Activated naive CD8-positive, alpha-beta T cell (primary cell): ENCODE measurements around the gene CBL.
"Not testable (repeated sequence)": the region's sequence is repeated elsewhere in the genome, so short reads cannot be mapped to it uniquely, and the experiment has no call there.

Experiments used
- H3K27ac Mint-ChIP-seq: one replicate; pipeline ENCODE4 v1.8.0; 2021; ENCODE audit warnings: mixed read lengths
- H3K27me3 Mint-ChIP-seq: one replicate; pipeline ENCODE4 v1.8.0; 2021; ENCODE audit warnings: mixed read lengths
- H3K36me3 Mint-ChIP-seq: one replicate; pipeline ENCODE4 v1.8.0; 2021; ENCODE audit warnings: mixed read lengths
- H3K4me1 Mint-ChIP-seq: one replicate; pipeline ENCODE4 v1.8.0; 2021; ENCODE audit warnings: low read depth, mixed read lengths
- H3K4me3 Mint-ChIP-seq: one replicate; pipeline ENCODE4 v1.8.0; 2021; ENCODE audit warnings: mild to moderate bottlenecking, mixed read lengths
- H3K9me3 Mint-ChIP-seq: one replicate; pipeline ENCODE4 v1.8.0; 2021; ENCODE audit warnings: low read depth, mixed read lengths

Gene CBL

DNA sequence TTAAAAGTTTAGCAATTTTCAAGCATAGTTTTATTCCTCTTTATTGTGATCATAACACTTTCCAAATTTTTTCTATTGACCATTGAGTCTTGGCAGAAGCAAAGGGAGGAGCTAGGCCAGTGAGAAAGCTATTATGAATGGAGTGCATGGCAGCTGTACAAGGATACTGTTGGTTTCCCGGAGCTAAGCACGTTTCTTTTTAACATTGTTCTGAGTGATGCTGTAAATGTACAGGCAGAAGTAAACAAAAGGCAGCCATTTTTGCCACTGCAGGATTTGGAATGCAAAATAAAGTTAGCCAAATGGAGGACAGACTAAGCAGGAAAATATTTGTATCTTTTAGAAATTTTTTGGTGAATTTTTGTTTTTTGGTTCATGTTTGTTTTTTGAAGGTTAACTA, 16.2 kb downstream of the CBL start:
- Mint-ChIP-seq H3K4me3 (no peak overlapping the region), H3K4me1 (peaks cover 67% of the 10 kb centered on the region), H3K36me3 (peaks cover 2% of the 10 kb centered on the region), H3K27ac (peak overlapping the region; percentile 69), H3K27me3 (no peaks in the 10 kb centered on the region), H3K9me3 (no peaks in the 10 kb centered on the region)

DNA sequence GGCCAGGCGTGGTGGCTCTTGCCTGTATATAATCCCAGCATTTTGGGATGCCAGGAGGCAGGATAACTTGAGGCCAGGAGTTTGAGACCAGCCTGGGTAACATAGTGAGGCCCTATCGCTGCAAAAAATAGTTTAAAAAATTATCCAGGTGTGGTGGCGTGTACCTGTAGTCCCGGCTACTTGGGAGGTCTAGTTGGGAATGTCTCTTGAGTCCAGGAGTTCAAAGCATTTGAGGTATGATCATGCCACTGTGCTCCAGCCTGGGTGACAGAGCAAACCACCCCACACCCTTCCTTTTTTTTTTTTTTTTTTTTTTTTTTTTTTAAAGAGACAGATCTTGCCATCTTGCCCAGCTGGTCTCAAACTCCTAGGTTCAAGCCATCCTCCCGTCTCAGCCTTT, 16.8 kb downstream of the CBL start:
- H3K27ac Mint-ChIP-seq = peak overlapping the region; percentile 69
- H3K4me3 Mint-ChIP-seq = no peak overlapping the region
- H3K27me3 Mint-ChIP-seq = no peaks in the 10 kb centered on the region

DNA sequence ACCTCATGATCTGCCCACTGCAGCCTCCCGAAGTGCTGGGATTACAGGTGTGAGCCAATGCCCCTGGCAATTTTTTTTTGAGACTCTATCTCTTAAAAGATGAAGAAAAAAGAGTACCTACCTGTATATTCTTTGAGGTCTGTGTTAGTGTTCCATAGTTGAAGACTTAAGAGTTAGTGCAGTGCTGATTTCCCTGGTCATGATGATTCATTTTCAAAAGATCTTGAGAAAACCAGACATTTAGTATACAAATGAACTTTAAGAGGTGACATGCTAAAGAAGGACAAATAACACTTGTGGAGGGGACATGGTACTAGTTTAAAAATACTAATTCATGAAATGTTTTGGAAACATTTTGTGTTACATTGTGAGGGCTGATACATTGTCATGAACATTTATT, 17.7 kb downstream of the CBL start:
- Mint-ChIP-seq H3K4me3 (no peak overlapping the region), H3K27me3 (no peaks in the 10 kb centered on the region), H3K36me3 (peaks cover 2% of the 10 kb centered on the region), H3K9me3 (no peaks in the 10 kb centered on the region), H3K27ac (peak overlapping the region; percentile 82), H3K4me1 (peaks cover 63% of the 10 kb centered on the region)

More for the DNA sequence above, 16.8 kb downstream of the CBL start:
- Mint-ChIP-seq H3K9me3 (no peaks in the 10 kb centered on the region), H3K4me1 (peaks cover 63% of the 10 kb centered on the region), H3K36me3 (peaks cover 2% of the 10 kb centered on the region)

DNA sequence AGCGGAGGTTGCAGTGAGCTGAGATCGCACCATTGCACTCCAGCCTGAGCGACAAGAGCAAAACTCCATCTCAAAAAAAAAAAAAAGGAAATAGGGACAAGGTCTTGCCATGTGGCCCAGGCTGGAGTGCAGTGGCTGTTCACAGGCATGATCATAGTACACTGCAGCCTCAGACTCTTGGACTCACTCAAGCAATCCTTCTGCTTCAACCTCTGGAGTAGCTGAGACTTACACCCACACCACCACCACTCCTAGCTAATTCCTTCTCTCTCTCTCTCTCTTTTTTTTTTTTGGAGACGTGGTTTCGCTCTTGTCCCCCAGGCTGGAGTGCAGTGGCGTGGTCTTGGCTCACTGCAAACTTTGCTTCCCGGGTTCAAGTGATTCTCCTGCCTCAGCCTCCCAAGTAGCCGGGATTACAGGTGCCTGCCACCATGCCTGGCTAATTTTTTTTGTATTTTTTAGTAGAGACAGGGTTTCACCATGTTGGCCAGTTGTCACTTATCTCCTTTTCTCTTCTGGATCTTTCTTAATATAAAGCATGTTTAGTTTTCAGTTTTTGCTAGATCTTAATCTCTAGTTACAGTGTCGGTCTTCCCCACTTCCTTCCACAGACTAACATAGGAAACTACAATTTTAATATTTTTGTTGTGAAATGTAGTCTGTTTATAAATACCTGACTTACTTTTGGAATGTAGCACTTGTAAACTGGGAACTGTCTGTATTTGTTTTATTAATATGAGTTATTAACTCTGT, 22.6 kb downstream of the CBL start:
- not testable (repeated sequence) for H3K9me3 Mint-ChIP-seq, H3K27me3 Mint-ChIP-seq, H3K36me3 Mint-ChIP-seq
- peak overlapping the region; percentile 52 for H3K4me3 Mint-ChIP-seq
- peaks cover 65% of the 10 kb centered on the region for H3K4me1 Mint-ChIP-seq
- peak overlapping the region; percentile 67 for H3K27ac Mint-ChIP-seq

DNA sequence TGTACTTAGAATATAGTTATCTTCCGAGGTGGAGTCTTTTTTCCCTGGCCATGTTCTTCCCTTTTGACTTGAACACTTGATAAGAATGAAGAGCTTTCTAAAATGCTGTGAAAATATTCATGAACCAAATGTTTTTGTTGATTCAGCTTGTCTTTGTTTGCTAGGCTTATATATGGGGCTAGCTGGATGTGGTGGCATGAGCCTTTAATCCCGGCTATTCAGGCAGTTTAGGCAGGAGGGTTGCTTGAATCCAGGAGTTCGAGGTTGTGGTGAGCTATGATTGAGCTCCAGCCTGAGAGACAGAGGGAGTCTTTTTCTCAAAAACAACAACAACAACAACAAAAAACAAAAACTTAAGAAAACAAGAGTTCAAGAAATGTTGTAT, 23.1 kb downstream of the CBL start:
- peak overlapping the region; percentile 67 for H3K27ac Mint-ChIP-seq
- peaks cover 5% of the 10 kb centered on the region for H3K36me3 Mint-ChIP-seq
- H3K4me3 Mint-ChIP-seq = peak overlapping the region; percentile 52
- H3K4me1 Mint-ChIP-seq = peaks cover 60% of the 10 kb centered on the region
- no peaks in the 10 kb centered on the region for H3K27me3 Mint-ChIP-seq
- no peaks in the 10 kb centered on the region for H3K9me3 Mint-ChIP-seq

DNA sequence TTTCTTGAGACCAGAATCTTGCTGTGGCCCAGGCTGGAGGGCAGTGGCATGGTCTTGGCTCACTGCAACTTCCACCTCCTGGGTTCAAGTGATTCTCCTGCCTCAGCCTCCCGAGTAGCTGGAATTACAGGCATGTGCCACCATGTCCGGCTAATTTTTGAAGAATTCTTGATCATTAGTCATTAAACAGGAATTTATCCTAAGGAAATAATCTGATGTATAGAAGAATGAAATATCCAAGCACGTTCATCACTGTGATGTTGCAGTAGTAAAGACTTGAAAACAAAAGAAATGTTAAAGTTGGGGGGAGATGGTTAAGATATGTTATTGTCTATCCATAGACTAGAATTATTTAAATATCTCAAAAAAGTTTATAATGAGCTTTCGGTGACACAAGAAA, 23.6 kb downstream of the CBL start:
- Mint-ChIP-seq H3K4me3 (no peak overlapping the region), H3K27ac (peak overlapping the region; percentile 46), H3K4me1 (peaks cover 57% of the 10 kb centered on the region), H3K36me3 (peaks cover 5% of the 10 kb centered on the region), H3K27me3 (no peaks in the 10 kb centered on the region), H3K9me3 (no peaks in the 10 kb centered on the region)

DNA sequence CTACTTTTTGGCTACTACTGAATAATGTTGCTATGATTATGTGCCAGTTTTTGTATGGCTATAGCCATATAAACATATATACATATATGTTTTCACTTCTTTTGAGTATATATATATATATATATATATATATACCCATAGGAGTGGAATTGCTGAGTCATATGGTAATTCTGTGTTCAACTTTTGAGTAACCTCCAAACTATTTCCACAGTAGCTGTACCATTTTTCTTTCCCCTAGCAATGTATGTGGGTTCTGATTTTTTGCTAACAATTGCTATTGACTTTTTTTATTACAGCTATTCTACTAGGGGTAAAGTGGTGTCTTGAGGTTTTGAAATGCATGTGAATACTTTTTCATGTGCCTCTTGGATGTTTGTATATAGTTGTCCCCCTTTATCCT, 30.4 kb downstream of the CBL start:
- Mint-ChIP-seq H3K27me3 (no peaks in the 10 kb centered on the region), H3K4me1 (peaks cover 58% of the 10 kb centered on the region), H3K9me3 (no peaks in the 10 kb centered on the region), H3K36me3 (peaks cover 16% of the 10 kb centered on the region), H3K27ac (peak overlapping the region; percentile 86), H3K4me3 (peak overlapping the region; percentile 17)

DNA sequence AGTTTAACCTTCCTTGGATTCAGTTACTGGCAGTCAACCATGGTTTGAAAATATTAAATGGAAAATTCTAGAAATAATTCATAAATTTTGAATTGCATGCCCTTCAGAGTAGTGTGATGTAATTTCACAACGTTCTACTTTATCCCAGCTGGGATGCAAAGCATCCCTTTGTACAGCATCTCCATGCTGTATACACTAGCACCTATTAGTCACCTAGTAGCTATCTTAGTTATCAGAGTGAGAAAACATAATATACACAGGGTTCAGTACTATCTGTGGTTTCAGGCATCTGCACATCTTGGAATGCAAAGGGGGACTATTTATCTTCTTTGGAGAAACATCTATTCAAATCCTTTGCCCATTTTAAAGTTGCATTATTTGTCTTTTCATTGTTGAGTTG, 30.8 kb downstream of the CBL start:
- H3K36me3 Mint-ChIP-seq = peaks cover 18% of the 10 kb centered on the region
- H3K27ac Mint-ChIP-seq = peak overlapping the region; percentile 84
- H3K27me3 Mint-ChIP-seq = no peaks in the 10 kb centered on the region
- peaks cover 61% of the 10 kb centered on the region for H3K4me1 Mint-ChIP-seq
- peak overlapping the region; percentile 17 for H3K4me3 Mint-ChIP-seq
- H3K9me3 Mint-ChIP-seq = no peaks in the 10 kb centered on the region

DNA sequence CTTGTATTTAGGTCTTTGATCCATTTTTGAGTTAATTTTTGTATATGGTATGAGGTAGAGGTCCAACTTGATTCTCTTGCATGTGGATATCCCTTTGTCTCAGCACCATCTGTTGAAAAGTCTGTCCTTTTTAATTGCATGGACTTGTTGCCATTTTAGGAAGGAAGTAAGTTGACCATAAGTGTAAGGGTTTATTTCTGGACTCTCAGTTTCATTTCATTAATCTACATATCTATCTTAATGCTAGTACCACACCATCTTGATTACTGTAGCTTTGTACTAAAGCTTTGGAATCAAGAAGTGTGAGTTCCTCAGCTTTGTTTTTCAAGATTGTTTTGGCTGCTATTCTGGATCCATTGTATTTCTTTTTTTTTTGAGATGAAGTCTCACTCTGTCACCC, 31.4 kb downstream of the CBL start:
- H3K36me3 Mint-ChIP-seq = peaks cover 19% of the 10 kb centered on the region
- peaks cover 63% of the 10 kb centered on the region for H3K4me1 Mint-ChIP-seq
- H3K9me3 Mint-ChIP-seq = no peaks in the 10 kb centered on the region
- H3K4me3 Mint-ChIP-seq = no peak overlapping the region
- peak overlapping the region; percentile 17 for H3K27ac Mint-ChIP-seq
- H3K27me3 Mint-ChIP-seq = no peaks in the 10 kb centered on the region

DNA sequence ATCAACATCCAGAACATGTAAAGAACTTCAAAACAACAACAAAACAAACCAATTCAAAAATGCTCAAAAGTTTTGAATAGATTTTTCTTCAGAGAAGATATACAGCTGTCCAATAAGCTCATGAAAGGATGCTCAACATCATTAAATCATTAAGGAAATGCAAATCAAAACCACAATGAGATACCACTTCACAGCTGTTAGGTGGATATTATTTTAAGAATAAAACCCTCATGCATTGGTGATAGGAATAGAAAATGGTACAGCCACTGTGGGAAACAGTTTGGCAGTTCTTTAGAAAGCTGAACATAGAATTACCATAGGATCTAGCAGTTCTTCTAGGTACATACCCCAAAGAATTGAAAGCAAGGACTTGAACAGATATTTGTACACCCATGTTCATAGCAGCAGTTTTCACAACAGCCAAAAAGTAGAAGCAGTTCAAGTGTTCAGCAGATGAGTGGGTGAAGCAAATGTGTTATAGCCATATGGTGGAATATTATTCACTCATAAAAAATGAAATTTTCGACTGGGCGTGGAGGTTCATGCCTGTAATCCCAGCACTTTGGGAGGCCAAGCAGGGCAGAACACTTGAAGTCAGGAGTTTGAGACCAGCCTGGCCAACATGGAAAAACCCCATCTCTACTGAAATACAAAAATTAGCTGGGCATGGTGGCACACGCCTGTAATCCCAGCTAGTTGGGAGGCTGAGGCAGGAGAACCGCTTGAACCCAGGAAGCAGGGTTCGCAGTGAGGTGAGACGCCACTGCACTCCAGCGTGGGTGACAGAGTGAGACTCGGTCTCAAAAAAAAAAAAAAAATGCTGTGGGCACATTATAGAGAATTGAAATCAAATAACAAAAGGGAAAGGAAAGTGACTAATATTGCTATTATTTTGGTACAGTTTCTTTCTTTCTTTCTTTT, 42.9 kb downstream of the CBL start:
- H3K27ac Mint-ChIP-seq = peak overlapping the region; percentile 86

DNA sequence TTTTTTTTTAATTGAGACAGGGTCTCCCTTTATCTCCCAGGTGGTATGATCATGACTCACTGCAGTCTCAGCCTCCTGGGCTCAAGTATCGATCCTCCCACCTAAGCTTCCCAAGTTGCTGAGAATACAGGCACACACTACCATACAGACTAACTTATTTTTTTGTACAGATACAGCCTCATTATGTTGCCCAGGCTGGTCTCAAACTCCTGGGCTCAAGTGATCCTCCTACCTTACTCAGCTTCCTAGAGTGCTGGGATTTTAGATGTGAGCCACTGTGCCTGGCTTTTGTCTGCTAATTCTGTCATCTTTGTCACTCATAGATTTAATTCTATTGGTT, 43.5 kb downstream of the CBL start:
- H3K36me3 Mint-ChIP-seq = no peaks in the 10 kb centered on the region
- H3K27me3 Mint-ChIP-seq = no peaks in the 10 kb centered on the region
- H3K4me1 Mint-ChIP-seq = peaks cover 42% of the 10 kb centered on the region
- H3K4me3 Mint-ChIP-seq = peak overlapping the region; percentile 21
- H3K27ac Mint-ChIP-seq = peak overlapping the region; percentile 86
- no peaks in the 10 kb centered on the region for H3K9me3 Mint-ChIP-seq

More for the DNA sequence above, 42.9 kb downstream of the CBL start:
- Mint-ChIP-seq H3K4me3 (no peak overlapping the region), H3K36me3 (peaks cover 1% of the 10 kb centered on the region), H3K27me3 (no peaks in the 10 kb centered on the region), H3K9me3 (no peaks in the 10 kb centered on the region), H3K4me1 (peaks cover 43% of the 10 kb centered on the region)

DNA sequence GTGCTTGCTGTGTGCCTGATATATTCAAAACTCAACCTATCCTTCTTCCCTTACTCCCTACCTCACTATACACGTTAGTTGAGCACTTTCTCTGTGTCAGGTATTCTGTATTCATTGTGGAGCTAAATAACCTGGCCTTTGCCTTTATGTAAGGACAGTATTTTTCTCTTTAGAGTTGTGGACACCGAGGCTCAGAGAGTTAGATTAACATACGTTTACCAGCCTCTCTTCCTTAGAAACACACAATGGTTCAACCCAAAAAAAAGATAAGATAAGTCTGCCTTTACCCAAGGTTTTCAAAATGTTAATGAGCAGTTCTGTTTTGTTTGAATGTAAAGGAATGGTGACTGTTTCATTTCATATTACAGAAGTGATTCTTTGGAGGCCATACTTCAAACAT, 45.0 kb downstream of the CBL start:
- no peaks in the 10 kb centered on the region for H3K27me3 Mint-ChIP-seq
- H3K27ac Mint-ChIP-seq = peak overlapping the region; percentile 38
- peaks cover 46% of the 10 kb centered on the region for H3K4me1 Mint-ChIP-seq
- H3K4me3 Mint-ChIP-seq = no peak overlapping the region
- no peaks in the 10 kb centered on the region for H3K9me3 Mint-ChIP-seq
- H3K36me3 Mint-ChIP-seq = peaks cover 5% of the 10 kb centered on the region

DNA sequence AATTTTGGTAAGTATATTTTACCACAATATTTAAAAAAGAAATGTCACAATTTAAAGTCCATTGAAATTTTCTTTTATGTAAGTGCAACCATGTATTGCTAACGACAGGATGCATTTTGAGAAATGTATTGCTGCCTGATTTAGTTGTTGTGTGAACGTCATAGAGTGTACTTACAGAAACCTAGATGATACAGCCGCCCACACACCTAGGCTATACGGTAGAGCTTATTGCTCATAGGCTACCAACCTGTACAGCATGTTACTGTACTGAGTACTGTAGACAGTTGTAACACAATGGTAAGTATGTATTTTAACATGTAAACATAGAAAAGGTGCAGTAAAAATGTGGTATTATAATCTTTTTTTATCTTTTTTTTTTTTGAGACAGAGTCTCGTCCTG, 48.1 kb downstream of the CBL start:
- no peaks in the 10 kb centered on the region for H3K27me3 Mint-ChIP-seq
- no peak overlapping the region for H3K27ac Mint-ChIP-seq
- H3K4me1 Mint-ChIP-seq = peaks cover 56% of the 10 kb centered on the region
- H3K9me3 Mint-ChIP-seq = no peaks in the 10 kb centered on the region
- H3K36me3 Mint-ChIP-seq = peaks cover 5% of the 10 kb centered on the region
- H3K4me3 Mint-ChIP-seq = no peak overlapping the region

DNA sequence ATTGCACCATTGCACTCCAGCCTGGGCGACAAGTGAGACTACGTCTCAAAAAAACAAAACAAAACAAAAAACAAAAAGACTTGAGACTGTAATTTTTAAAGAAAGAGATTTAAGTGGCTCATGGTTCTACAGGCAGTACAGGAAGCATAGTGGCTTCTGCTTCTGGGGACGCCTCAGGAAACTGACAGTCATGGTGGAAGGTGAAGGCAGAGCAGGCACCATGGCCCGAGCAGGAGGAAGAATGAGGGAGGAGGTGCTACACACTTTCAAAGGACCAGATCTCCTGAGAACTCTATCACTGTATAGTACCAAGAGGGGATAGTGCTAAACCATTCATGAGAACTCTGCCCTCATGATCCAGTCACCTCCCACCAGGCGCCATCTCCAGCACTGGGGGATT, 52.0 kb downstream of the CBL start:
- Mint-ChIP-seq H3K27ac (peak overlapping the region; percentile 93), H3K4me3 (peak overlapping the region; percentile 27), H3K27me3 (no peaks in the 10 kb centered on the region), H3K36me3 (peaks cover 5% of the 10 kb centered on the region), H3K9me3 (no peaks in the 10 kb centered on the region), H3K4me1 (peaks cover 45% of the 10 kb centered on the region)

DNA sequence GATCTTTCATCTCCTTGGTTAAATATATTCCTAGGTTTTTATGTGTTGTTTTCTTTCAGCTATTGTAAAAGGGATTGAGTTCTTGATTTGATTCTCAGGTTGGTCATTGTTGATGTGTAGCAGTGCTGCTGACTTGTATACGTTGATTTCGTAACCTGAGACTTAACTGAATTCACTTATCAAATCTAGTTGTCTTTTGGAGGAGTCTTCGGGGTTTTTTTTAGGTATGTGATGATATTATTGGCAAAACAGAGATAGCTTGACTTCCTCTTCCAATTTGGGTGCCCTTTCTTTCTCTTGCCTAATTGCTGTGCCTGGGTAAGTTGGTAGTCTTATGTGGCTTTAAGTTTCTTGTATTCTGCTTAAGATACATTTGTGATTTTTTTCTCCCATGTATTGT, 52.8 kb downstream of the CBL start:
- H3K4me3 Mint-ChIP-seq = peak overlapping the region; percentile 9
- peaks cover 44% of the 10 kb centered on the region for H3K4me1 Mint-ChIP-seq
- H3K27ac Mint-ChIP-seq = peak overlapping the region; percentile 74
- H3K9me3 Mint-ChIP-seq = no peaks in the 10 kb centered on the region
- H3K36me3 Mint-ChIP-seq = peaks cover 5% of the 10 kb centered on the region
- no peaks in the 10 kb centered on the region for H3K27me3 Mint-ChIP-seq
